HG03139 (cell line): Measurements from ENCODE around the gene RCOR3.
"Not testable (repeated sequence)": the region's sequence is repeated elsewhere in the genome, so short reads cannot be mapped to it uniquely, and the experiment has no call there.

Experiments
- ATAC-seq: cut with Tn5 transposase; IDR thresholded peaks from one replicate; pipeline ENCODE4 v1.9.1; 2021; ENCODE audit not compliant: unreplicated experiment

Gene RCOR3

GRCh38 chr1:211258756-211259637 is at the start of gene RCOR3:
RCOR3 (plus strand) TSS chr1:211259366; CDS start chr1:211259561, 195 bp downstream.
- peak; percentile 55 for ATAC-seq

GRCh38 chr1:211210052-211210451 is 49.1 kb upstream of the RCOR3 start:
- ATAC-seq: no peak

- ATAC-seq: no peak
Measured at GRCh38 chr1:211210965-211211364, 48.2 kb upstream of the RCOR3 start.

GRCh38 chr1:211213702-211214101 is 45.5 kb upstream of the RCOR3 start:
- ATAC-seq: no peak

- no peak for ATAC-seq
Measured at GRCh38 chr1:211215577-211215976, 43.6 kb upstream of the RCOR3 start.

- ATAC-seq: no peak
Measured at GRCh38 chr1:211217392-211217791, 41.8 kb upstream of the RCOR3 start.

GRCh38 chr1:211222469-211223234 is 36.5 kb upstream of the RCOR3 start:
- ATAC-seq: not testable (repeated sequence)

- not testable (repeated sequence) for ATAC-seq
Measured at GRCh38 chr1:211228573-211229364, 30.4 kb upstream of the RCOR3 start.

- no peak for ATAC-seq
Measured at GRCh38 chr1:211229365-211229759, 29.8 kb upstream of the RCOR3 start.

- ATAC-seq: no peak
Measured at GRCh38 chr1:211231873-211232272, 27.3 kb upstream of the RCOR3 start.

GRCh38 chr1:211236633-211237320 is 22.4 kb upstream of the RCOR3 start:
- no peak for ATAC-seq

- ATAC-seq: no peak
Measured at GRCh38 chr1:211237579-211237978, 21.6 kb upstream of the RCOR3 start.

GRCh38 chr1:211240567-211240966 is 18.6 kb upstream of the RCOR3 start:
- not testable (repeated sequence) for ATAC-seq

- no peak for ATAC-seq
Measured at GRCh38 chr1:211241071-211241470, 18.1 kb upstream of the RCOR3 start.

- ATAC-seq: not testable (repeated sequence)
Measured at GRCh38 chr1:211243639-211244038, 15.5 kb upstream of the RCOR3 start.

- not testable (repeated sequence) for ATAC-seq
Measured at GRCh38 chr1:211246583-211246982, 12.6 kb upstream of the RCOR3 start.

GRCh38 chr1:211247921-211248320 is 11.2 kb upstream of the RCOR3 start:
- no peak for ATAC-seq

- ATAC-seq: not testable (repeated sequence)
Measured at GRCh38 chr1:211249611-211250010, 9.6 kb upstream of the RCOR3 start.

- ATAC-seq: no peak
Measured at GRCh38 chr1:211257826-211258225, 1.3 kb upstream of the RCOR3 start.

- peak; percentile 30 for ATAC-seq
Measured at GRCh38 chr1:211258310-211258755, 833 bp upstream of the RCOR3 start.
